SK-N-MC (cell line): ENCODE data around the gene PRCC.

ENCODE experiments used
- EZH2 ChIP-seq: fragments of 200-600 bp; sonication (generic); IDR thresholded peaks from one replicate; pipeline ENCODE4 v1.6.1; 2017; ENCODE audit warnings: antibody characterized with exemption
- POLR2AphosphoS5 ChIP-seq: IDR thresholded peaks from 2 replicates; pipeline ENCODE4 v1.6.1; 2012; ENCODE audit warnings: mild to moderate bottlenecking, low read depth, low read length, borderline replicate concordance

DNA sequence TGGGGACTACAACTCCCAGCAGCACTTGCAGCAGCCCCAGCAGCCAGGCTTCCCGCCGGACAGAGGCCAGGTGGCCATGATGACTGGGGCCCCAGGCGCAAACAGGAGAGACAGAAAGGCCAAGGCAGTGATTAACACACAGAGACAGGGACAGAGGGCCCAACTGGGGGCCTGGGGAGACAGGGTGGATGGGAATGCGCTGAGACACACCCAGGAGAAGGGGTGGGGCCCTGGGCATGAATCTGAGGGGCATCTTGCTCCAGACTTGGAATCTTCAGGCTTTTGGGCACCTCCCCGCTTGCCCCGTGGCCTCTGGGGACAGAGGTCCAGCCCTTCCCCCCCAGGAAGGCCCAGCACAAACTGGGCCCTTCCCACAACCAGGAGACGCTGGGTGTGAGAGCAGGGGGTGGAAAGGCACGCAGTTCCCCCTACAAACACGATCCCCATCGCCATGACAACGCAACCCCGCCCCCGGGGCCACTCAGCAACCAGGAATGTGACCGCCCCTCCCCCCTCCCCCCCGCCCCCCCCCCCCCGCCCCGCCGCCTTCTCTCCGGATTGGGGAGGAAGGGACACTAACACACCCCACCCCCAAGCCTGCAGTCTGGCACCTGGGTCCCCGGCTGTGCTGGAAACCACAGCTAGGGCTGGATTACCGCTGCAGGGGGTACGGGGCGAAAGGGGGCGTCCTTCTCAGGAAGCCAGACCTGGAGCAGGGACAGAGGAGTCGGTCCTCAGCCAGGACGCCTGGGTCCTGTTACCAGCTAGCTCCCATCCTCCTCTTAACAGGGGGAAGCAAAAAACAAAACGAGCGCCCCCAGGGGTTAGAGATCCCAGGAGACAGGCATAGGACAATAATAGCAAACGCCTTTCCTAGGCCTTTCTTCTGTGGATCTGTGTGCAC is 20.4 kb upstream of the PRCC start:
- TF ChIP-seq EZH2 (no peak), POLR2AphosphoS5 (peak; percentile 45; the same call in 1 of the 2 replicates)
